Measurements from ENCODE around the gene LTBP1.

DNA sequence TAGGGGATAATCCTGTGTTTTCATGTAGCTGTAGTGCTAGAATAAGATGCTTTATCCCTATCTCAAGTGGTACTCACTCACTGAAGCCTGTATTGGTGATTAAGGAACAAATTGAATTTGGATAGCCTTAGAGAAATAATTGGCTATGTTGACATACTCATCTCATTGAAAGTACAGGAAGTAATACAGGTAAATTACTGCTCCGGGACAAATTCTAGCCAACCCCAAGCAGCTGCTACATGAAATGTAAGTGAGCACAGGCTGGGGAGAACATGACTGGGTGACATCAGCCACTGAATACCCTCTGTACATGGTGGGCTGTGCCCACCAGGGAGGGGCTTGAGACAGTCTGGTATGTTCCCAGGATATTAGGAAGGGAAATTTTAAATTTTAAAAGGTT lies 341.3 kb downstream of the LTBP1 start:
- TF ChIP-seq, protein P1, sequence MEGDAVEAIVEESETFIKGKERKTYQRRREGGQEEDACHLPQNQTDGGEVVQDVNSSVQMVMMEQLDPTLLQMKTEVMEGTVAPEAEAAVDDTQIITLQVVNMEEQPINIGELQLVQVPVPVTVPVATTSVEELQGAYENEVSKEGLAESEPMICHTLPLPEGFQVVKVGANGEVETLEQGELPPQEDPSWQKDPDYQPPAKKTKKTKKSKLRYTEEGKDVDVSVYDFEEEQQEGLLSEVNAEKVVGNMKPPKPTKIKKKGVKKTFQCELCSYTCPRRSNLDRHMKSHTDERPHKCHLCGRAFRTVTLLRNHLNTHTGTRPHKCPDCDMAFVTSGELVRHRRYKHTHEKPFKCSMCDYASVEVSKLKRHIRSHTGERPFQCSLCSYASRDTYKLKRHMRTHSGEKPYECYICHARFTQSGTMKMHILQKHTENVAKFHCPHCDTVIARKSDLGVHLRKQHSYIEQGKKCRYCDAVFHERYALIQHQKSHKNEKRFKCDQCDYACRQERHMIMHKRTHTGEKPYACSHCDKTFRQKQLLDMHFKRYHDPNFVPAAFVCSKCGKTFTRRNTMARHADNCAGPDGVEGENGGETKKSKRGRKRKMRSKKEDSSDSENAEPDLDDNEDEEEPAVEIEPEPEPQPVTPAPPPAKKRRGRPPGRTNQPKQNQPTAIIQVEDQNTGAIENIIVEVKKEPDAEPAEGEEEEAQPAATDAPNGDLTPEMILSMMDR (IDR thresholded peaks at IDR 0.05), result no peak
- TF ChIP-seq EP300 (IDR thresholded peaks at IDR 0.05; ENCODE audit: low read depth) (no peak), POLR2A (IDR thresholded peaks at IDR 0.05) (no peak), POLR2AphosphoS5 (IDR thresholded peaks at IDR 0.05) (no peak)

Data from transverse colon (tissue), 4 donors.